Nasal cavity respiratory epithelium epithelial cell of viscerocranial mucosa (primary cell): ENCODE measurements around the gene PADI6. TPM values are rescaled to one million over a fixed set of nuclear protein-coding genes. Genes with fewer than 3 reads are reported as not detected.

Source experiments
- total RNA-seq: library from RNA; depleted of rRNA; stranded (reverse); fragments of >200 nt; gene quantifications from 2 replicates; pipeline ENCODE4 v1.2.3, GENCODE V29; 2014

The PADI6 gene
- not detected in 2 replicates for total RNA-seq

GRCh38 chr1:17371896-17372295 is at the start of gene PADI6:
PADI6 (plus strand) TSS chr1:17372196; CDS start chr1:17372246, 50 bp downstream.

GRCh38 chr1:17439250-17440073 is 67.5 kb downstream of the PADI6 start, which contains the start of gene RCC2:
RCC2 (minus strand) TSS chr1:17439677; CDS start chr1:17438514, 1,163 bp downstream.

Other genes with a start within 250 kb of the PADI6 start
- gene PADI1, start 167.1 kb upstream of the PADI6 start, total RNA-seq = 2.1 and 6.0 TPM in 2 replicates
- 0.68 and 12.5 TPM in 2 replicates for gene PADI3, start 123.1 kb upstream of the PADI6 start, total RNA-seq
- not detected in 2 replicates for gene PADI4, start 64.0 kb upstream of the PADI6 start, total RNA-seq
- 113 and 158 TPM in 2 replicates for gene RCC2, start 67.5 kb downstream of the PADI6 start, total RNA-seq
- gene ARHGEF10L, start 167.5 kb downstream of the PADI6 start, total RNA-seq = 4.1 and 18.2 TPM in 2 replicates